ENCODE measurements around the gene FBL. TPM values are rescaled to one million over a fixed set of nuclear protein-coding genes. Genes with fewer than 3 reads are reported as not detected.

Gene FBL
- polyA plus RNA-seq, 1 of the 3 experiments (the other 2 are of a cell fraction) = 371 TPM

DNA sequence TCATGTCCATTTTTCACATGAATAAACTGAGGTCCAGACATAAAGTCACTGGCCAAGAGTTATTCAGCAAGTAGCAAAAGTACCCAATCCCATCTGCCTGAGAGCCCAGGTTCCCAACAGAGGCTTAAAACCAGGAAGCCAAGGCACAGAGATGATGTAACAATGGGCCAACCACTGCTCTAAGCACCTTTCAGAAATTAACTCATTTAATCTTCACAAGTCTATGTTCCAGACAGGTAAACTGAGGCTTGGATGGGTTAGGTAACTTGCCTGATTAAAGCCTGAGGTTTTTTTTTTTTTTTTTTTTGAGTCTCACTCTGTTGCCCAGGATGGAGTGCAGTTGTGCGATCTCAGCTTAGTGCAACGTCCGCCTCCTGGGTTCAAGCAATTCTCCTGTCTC lies 8.2 kb downstream of the FBL start:
- 96% methylated on average over 3 of the region's 3 CpGs for WGBS (ENCODE audit: low lambda C conversion rate)
- ChIA-PET CTCF (no interaction called here), POLR2A (no interaction called here)
- H3K36me3 ChIP-seq (replicated peaks in 1 of 2; ENCODE audit: control insufficient read depth in 1 of 2, insufficient read depth in 2 of 2, low read length in 1 of 2) = peaks cover 32 to 44% of the 10 kb centered on the region in 2 experiments
- H3K27me3 ChIP-seq (ENCODE audit: insufficient read depth) = no peaks in the 10 kb centered on the region
- peaks cover 5% of the 10 kb centered on the region; the same call in 1 of the 2 replicates for H4K20me1 ChIP-seq (ENCODE audit: insufficient read depth)
- H3K9me3 ChIP-seq = no peaks in the 10 kb centered on the region
- H3K27ac ChIP-seq (ENCODE audit: low read depth in 2 of 2, low read length in 1 of 2) = no peak overlapping the region
- no peak for DNase-seq
- no peak overlapping the region for H2AFZ ChIP-seq (ENCODE audit: low read depth)
- H3K4me2 ChIP-seq = no peak overlapping the region
- H3F3A ChIP-seq (replicated peaks; ENCODE audit: insufficient read depth) = peaks cover 5% of the 10 kb centered on the region
- no peak overlapping the region for H3K9ac ChIP-seq
- H3K79me2 ChIP-seq (ENCODE audit: insufficient read depth) = peaks cover 36% of the 10 kb centered on the region
- H3K9me2 ChIP-seq = no peaks in the 10 kb centered on the region
- peaks cover 0 to 5% of the 10 kb centered on the region in 2 experiments; a peak in 1 of 4 replicates for H3K4me1 ChIP-seq (ENCODE audit: control insufficient read depth in 1 of 2, insufficient read depth in 2 of 2, low read depth in 1 of 2, low read length in 1 of 2)
- TF ChIP-seq ZBTB33 (IDR thresholded peaks at IDR 0.05; ENCODE audit: borderline replicate concordance, low read depth) (no peak), RCOR1 (IDR thresholded peaks at IDR 0.05; ENCODE audit: low read length) (no peak), MAX (IDR thresholded peaks at IDR 0.05; ENCODE audit: low read depth) (no peak), TEAD4 (IDR thresholded peaks at IDR 0.05; ENCODE audit: borderline replicate concordance, insufficient read depth) (no peak), JUND (IDR thresholded peaks at IDR 0.05) (no peak), FOXM1 (IDR thresholded peaks at IDR 0.05; ENCODE audit: low read depth) (no peak), GATA2 (CRISPR knock-in tag; IDR thresholded peaks at IDR 0.05) (no peak), PBX3 (IDR thresholded peaks at IDR 0.05) (no peak), ELF1 (IDR thresholded peaks at IDR 0.05) (no peak), NRF1 (IDR thresholded peaks at IDR 0.05; ENCODE audit: low read depth, low read length) (no peak), GABPA (IDR thresholded peaks at IDR 0.05; ENCODE audit: low read depth) (no peak), MXI1 (IDR thresholded peaks at IDR 0.05; ENCODE audit: low read depth, low read length) (no peak), FOSL2 (IDR thresholded peaks at IDR 0.05; ENCODE audit: borderline replicate concordance, low read depth) (no peak), SIN3A (IDR thresholded peaks at IDR 0.05; ENCODE audit: borderline replicate concordance, low read depth, low read length) (no peak)
- TF ChIP-seq, protein P1, sequence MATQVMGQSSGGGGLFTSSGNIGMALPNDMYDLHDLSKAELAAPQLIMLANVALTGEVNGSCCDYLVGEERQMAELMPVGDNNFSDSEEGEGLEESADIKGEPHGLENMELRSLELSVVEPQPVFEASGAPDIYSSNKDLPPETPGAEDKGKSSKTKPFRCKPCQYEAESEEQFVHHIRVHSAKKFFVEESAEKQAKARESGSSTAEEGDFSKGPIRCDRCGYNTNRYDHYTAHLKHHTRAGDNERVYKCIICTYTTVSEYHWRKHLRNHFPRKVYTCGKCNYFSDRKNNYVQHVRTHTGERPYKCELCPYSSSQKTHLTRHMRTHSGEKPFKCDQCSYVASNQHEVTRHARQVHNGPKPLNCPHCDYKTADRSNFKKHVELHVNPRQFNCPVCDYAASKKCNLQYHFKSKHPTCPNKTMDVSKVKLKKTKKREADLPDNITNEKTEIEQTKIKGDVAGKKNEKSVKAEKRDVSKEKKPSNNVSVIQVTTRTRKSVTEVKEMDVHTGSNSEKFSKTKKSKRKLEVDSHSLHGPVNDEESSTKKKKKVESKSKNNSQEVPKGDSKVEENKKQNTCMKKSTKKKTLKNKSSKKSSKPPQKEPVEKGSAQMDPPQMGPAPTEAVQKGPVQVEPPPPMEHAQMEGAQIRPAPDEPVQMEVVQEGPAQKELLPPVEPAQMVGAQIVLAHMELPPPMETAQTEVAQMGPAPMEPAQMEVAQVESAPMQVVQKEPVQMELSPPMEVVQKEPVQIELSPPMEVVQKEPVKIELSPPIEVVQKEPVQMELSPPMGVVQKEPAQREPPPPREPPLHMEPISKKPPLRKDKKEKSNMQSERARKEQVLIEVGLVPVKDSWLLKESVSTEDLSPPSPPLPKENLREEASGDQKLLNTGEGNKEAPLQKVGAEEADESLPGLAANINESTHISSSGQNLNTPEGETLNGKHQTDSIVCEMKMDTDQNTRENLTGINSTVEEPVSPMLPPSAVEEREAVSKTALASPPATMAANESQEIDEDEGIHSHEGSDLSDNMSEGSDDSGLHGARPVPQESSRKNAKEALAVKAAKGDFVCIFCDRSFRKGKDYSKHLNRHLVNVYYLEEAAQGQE (IDR thresholded peaks at IDR 0.05; ENCODE audit: low read depth, low read length) = no peak
- TF ChIP-seq, protein P2, sequence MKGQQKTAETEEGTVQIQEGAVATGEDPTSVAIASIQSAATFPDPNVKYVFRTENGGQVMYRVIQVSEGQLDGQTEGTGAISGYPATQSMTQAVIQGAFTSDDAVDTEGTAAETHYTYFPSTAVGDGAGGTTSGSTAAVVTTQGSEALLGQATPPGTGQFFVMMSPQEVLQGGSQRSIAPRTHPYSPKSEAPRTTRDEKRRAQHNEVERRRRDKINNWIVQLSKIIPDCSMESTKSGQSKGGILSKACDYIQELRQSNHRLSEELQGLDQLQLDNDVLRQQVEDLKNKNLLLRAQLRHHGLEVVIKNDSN (IDR thresholded peaks at IDR 0.05; ENCODE audit: borderline replicate concordance, low read depth) = no peak
- TF ChIP-seq, protein P3, sequence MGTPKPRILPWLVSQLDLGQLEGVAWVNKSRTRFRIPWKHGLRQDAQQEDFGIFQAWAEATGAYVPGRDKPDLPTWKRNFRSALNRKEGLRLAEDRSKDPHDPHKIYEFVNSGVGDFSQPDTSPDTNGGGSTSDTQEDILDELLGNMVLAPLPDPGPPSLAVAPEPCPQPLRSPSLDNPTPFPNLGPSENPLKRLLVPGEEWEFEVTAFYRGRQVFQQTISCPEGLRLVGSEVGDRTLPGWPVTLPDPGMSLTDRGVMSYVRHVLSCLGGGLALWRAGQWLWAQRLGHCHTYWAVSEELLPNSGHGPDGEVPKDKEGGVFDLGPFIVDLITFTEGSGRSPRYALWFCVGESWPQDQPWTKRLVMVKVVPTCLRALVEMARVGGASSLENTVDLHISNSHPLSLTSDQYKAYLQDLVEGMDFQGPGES (IDR thresholded peaks at IDR 0.05; ENCODE audit: low read depth, low read length) = no peak
- H3K4me3 ChIP-seq (ENCODE audit: low read depth in 2 of 2, low read length in 1 of 2) = no peak overlapping the region
